ENCODE results near the gene GPD1L. TPM values are rescaled to one million over a fixed set of nuclear protein-coding genes. Genes with fewer than 3 reads are reported as not detected.
"Not testable (repeated sequence)": the region's sequence is repeated elsewhere in the genome, so short reads cannot be mapped to it uniquely, and the experiment has no call there.

GPD1L gene
- 10 to 100 TPM; 56.3 to 66.6 (median 58.3) TPM for total RNA-seq

GRCh38 chr3:32106132-32106928, at the start of gene GPD1L:
TSS of gene GPD1L (plus strand) at chr3:32106620. CDS start at chr3:32106712, 92 bp downstream.
- intact Hi-C loops (cut with DNase I; ENCODE audit: low total_unique reads), result no loop called here
- TF ChIP-seq POLR2AphosphoS5 (IDR thresholded peaks at IDR 0.05) (peak in 2 of 3 donors; percentile 8 to 41), CTCF (IDR thresholded peaks at IDR 0.05) (no peak)
- Histone ChIP-seq H3K36me3 (no peaks in the 10 kb centered on the region), H3K27ac (peak within 1 kb of the TSS; percentile 69 to 83), H3K4me1 (peaks cover 0 to 14% of the 10 kb centered on the region in 2 donors), H3K4me3 (peak within 1 kb of the TSS; percentile 88 to 94 (median 88)), H3K27me3 (no peaks in the 10 kb centered on the region), H3K9me3 (peaks cover 11 to 17% of the 10 kb centered on the region in 2 donors)
- peak; percentile 89 to 92 for DNase-seq (ENCODE audit: low spot score in 2 of 2)

- DNase-seq (ENCODE audit: low spot score in 2 of 2); H3K9me3 ChIP-seq; H3K4me1 ChIP-seq; intact Hi-C loops (cut with DNase I; ENCODE audit: low total_unique reads); H3K27ac ChIP-seq; H3K4me3 ChIP-seq; H3K27me3 ChIP-seq; H3K36me3 ChIP-seq: not testable (repeated sequence)
These were observed 48.0 kb upstream of the GPD1L start for GRCh38 chr3:32058465-32058864.

- TF ChIP-seq CTCF (IDR thresholded peaks at IDR 0.05) (no peak), POLR2A (IDR thresholded peaks at IDR 0.05) (no peak), POLR2AphosphoS5 (IDR thresholded peaks at IDR 0.05) (no peak)
- Histone ChIP-seq H3K4me1 (no peaks in the 10 kb centered on the region), H3K27ac (no peak overlapping the region), H3K9me3 (no peaks in the 10 kb centered on the region), H3K36me3 (no peaks in the 10 kb centered on the region), H3K4me3 (no peak overlapping the region), H3K27me3 (no peaks in the 10 kb centered on the region)
- intact Hi-C loops (cut with DNase I; ENCODE audit: low total_unique reads), result no loop called here
- no peak for DNase-seq (ENCODE audit: low spot score in 2 of 2)
These were observed 43.4 kb upstream of the GPD1L start for GRCh38 chr3:32062950-32063582.

- Histone ChIP-seq H3K36me3 (no peaks in the 10 kb centered on the region), H3K4me3 (no peak overlapping the region), H3K4me1 (no peaks in the 10 kb centered on the region), H3K9me3 (no peaks in the 10 kb centered on the region), H3K27me3 (no peaks in the 10 kb centered on the region), H3K27ac (no peak overlapping the region)
- DNase-seq (ENCODE audit: low spot score in 2 of 2), result no peak
- TF ChIP-seq CTCF (IDR thresholded peaks at IDR 0.05) (no peak), POLR2AphosphoS5 (IDR thresholded peaks at IDR 0.05) (no peak), POLR2A (IDR thresholded peaks at IDR 0.05) (no peak)
- intact Hi-C loops (cut with DNase I; ENCODE audit: low total_unique reads), result no loop called here
These were observed 39.7 kb upstream of the GPD1L start for GRCh38 chr3:32066686-32067085.

- DNase-seq (ENCODE audit: low spot score in 2 of 2); intact Hi-C loops (cut with DNase I; ENCODE audit: low total_unique reads); H3K36me3 ChIP-seq; H3K27me3 ChIP-seq; H3K4me1 ChIP-seq; H3K27ac ChIP-seq; H3K9me3 ChIP-seq; H3K4me3 ChIP-seq: not testable (repeated sequence)
These were observed 32.2 kb upstream of the GPD1L start for GRCh38 chr3:32074194-32074593.

- intact Hi-C loops (cut with DNase I; ENCODE audit: low total_unique reads), result no loop called here
- H3K27ac ChIP-seq, result no peak overlapping the region
- TF ChIP-seq POLR2A (IDR thresholded peaks at IDR 0.05), result no peak
- no peak for TF ChIP-seq POLR2AphosphoS5 (IDR thresholded peaks at IDR 0.05)
- no peak for TF ChIP-seq CTCF (IDR thresholded peaks at IDR 0.05)
These were observed 29.9 kb upstream of the GPD1L start for GRCh38 chr3:32076566-32076965.

More at GRCh38 chr3:32076566-32076965, 29.9 kb upstream of the GPD1L start:
- DNase-seq (ENCODE audit: low spot score in 2 of 2), result no peak
- Histone ChIP-seq H3K9me3 (no peaks in the 10 kb centered on the region), H3K27me3 (no peaks in the 10 kb centered on the region), H3K4me3 (no peak overlapping the region), H3K4me1 (no peaks in the 10 kb centered on the region), H3K36me3 (no peaks in the 10 kb centered on the region)
